DND-41 (cell line): ENCODE measurements around the gene SH3RF3.

ENCODE experiments used
- CTCF ChIP-seq: IDR thresholded peaks from 2 replicates; pipeline ENCODE4 v1.5.1; 2012; ENCODE audit warnings: borderline replicate concordance, low read length, moderate library complexity, mild to moderate bottlenecking; ENCODE audit not compliant: poor library complexity, severe bottlenecking; ENCODE audit errors: extremely low read depth
- EZH2 ChIP-seq: IDR thresholded peaks from 3 replicates; pipeline ENCODE4 v1.6.1; 2012; ENCODE audit warnings: borderline replicate concordance, low read depth, mild to moderate bottlenecking, moderate library complexity, low read length, inconsistent platforms; ENCODE audit not compliant: severe bottlenecking

GRCh38 chr2:109532728-109533076, 403.7 kb downstream of the SH3RF3 start:
- no peak for TF ChIP-seq CTCF
- no peak for TF ChIP-seq EZH2
